Measurements from ENCODE around the gene SAFB. TPM values are rescaled to one million over a fixed set of nuclear protein-coding genes. Genes with fewer than 3 reads are reported as not detected.

SAFB gene
- polyA plus RNA-seq, 1 of the 3 experiments (the other 2 are of a cell fraction), result 90.0 TPM

DNA sequence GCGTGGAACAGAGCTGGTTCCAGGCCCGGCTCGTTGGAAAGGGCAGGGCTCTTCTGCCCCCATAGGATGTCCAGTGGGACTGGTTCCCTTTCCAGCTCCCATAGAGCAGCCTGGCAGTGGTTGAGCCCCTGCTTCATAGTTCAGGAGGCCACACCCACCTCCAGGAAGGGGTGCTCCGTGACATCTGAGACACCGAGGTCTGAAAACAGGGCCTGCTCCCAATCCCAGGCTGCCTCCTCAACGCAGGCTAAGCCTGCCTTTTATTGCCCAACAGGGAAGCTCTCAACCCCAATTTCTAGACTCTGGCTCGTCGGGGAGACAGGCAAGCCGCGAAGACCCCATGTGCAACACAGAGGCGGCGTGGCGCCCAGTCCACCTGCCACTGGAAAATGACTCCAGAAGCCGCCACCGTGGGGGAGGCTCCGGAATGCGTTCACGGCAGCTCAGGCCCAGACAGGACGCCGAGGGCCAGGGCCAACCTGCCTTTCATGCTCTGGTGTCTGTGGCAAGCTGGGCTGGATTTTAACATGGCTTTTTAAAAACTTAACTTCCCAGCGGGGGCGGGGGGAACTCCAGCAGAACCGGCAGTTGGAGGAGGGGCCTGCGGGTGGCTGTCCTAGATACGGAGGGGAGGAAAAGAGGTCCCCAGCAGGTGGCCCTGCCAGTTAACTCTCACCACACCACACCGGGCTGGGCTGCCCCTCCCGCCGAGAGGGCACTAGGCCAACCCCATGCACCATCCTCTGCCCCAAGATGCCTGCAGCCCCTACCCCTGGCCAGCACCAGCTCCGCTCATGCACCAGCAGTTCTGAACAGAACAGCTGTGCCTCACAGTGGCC, 37.2 kb upstream of the SAFB start:
- TF ChIP-seq, protein P1, sequence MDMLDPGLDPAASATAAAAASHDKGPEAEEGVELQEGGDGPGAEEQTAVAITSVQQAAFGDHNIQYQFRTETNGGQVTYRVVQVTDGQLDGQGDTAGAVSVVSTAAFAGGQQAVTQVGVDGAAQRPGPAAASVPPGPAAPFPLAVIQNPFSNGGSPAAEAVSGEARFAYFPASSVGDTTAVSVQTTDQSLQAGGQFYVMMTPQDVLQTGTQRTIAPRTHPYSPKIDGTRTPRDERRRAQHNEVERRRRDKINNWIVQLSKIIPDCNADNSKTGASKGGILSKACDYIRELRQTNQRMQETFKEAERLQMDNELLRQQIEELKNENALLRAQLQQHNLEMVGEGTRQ (IDR thresholded peaks at IDR 0.05; ENCODE audit: borderline replicate concordance, low read depth, low read length), result no peak
- TF ChIP-seq GABPA (IDR thresholded peaks at IDR 0.05; ENCODE audit: low read depth), result no peak
- no peak for TF ChIP-seq SIN3A (IDR thresholded peaks at IDR 0.05; ENCODE audit: borderline replicate concordance, low read depth, low read length)
- TF ChIP-seq TCF12 (IDR thresholded peaks at IDR 0.05), result no peak
- no peak for TF ChIP-seq YY1 (IDR thresholded peaks at IDR 0.05; ENCODE audit: low read depth)
- no peak for TF ChIP-seq PBX3 (IDR thresholded peaks at IDR 0.05)
- no peak for TF ChIP-seq IRF3 (IDR thresholded peaks at IDR 0.05; ENCODE audit: low read depth, low read length)
- TF ChIP-seq CHD2 (IDR thresholded peaks at IDR 0.05; ENCODE audit: low read length, partially characterized antibody), result no peak
- Histone ChIP-seq H3F3A (replicated peaks; ENCODE audit: insufficient read depth) (no peaks in the 10 kb centered on the region), H3K79me2 (ENCODE audit: insufficient read depth) (no peaks in the 10 kb centered on the region), H3K27me3 (ENCODE audit: insufficient read depth) (no peaks in the 10 kb centered on the region), H3K9ac (no peak overlapping the region), H3K27ac (ENCODE audit: low read depth in 2 of 2, low read length in 1 of 2) (no peak overlapping the region; a peak in 1 of 4 replicates), H3K4me3 (ENCODE audit: low read depth in 2 of 2, low read length in 1 of 2) (no peak overlapping the region), H3K4me1 (ENCODE audit: control insufficient read depth in 1 of 2, insufficient read depth in 2 of 2, low read depth in 1 of 2, low read length in 1 of 2) (no peaks in the 10 kb centered on the region; a peak in 1 of 4 replicates), H2AFZ (ENCODE audit: low read depth) (no peak overlapping the region), H3K4me2 (no peak overlapping the region), H3K9me3 (no peaks in the 10 kb centered on the region), H3K36me3 (replicated peaks in 1 of 2; ENCODE audit: control insufficient read depth in 1 of 2, insufficient read depth in 2 of 2, low read length in 1 of 2) (peaks cover 0 to 46% of the 10 kb centered on the region in 2 experiments), H4K20me1 (ENCODE audit: insufficient read depth) (no peaks in the 10 kb centered on the region), H3K9me2 (no peaks in the 10 kb centered on the region)
- ChIA-PET POLR2A (no interaction called here), CTCF (interaction anchor here (1.0 kb wide), 1 partner anchor 537 kb away, joined by 3 read pairs; no protein-coding TSS in a partner anchor)
- DNase-seq, result peak; percentile 52
- 87% methylated on average over 17 of the region's 29 CpGs for WGBS (ENCODE audit: low lambda C conversion rate)

DNA sequence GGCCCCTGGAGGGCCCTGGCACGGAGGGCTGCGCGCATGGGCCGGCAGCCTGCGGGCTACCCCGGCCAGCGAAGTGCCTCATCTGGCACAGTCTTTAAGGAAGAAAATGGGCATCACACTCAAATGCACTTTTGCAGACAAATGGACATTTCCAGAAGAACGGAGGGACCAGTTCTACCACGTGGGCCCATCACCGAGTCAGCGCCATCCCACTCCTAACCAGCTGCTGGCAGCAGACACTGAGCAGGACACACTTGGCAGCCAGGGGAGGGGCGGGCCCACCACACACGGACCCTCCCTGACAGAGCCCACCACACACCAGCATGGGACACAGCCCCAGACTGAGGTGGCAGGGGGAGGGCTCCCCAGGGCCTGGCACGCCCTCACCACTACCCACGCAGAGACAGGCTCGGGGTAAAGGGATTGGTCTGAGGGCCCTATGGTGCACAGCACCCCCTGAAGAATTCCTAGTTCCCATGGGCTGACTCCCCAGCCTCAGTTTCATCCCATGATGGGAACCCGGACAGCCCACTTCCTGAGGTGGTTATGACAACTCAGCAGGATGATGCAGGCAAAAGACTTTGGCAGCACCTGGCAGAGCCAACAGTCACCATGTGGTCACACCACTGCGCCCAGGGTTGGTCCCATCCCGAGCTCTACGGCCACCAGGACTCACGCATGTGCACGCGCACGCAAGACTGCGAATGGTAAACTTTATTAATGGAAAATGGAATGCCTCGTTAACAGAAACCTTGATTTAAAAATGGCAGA, 36.4 kb upstream of the SAFB start:
- Histone ChIP-seq H3K4me1 (ENCODE audit: control insufficient read depth in 1 of 2, insufficient read depth in 2 of 2, low read depth in 1 of 2, low read length in 1 of 2) (no peaks in the 10 kb centered on the region; a peak in 1 of 4 replicates), H3K79me2 (ENCODE audit: insufficient read depth) (no peaks in the 10 kb centered on the region), H4K20me1 (ENCODE audit: insufficient read depth) (no peaks in the 10 kb centered on the region), H3K27ac (ENCODE audit: low read depth in 2 of 2, low read length in 1 of 2) (no peak overlapping the region; a peak in 1 of 4 replicates), H3K27me3 (ENCODE audit: insufficient read depth) (no peaks in the 10 kb centered on the region), H3K9me3 (no peaks in the 10 kb centered on the region), H2AFZ (ENCODE audit: low read depth) (no peak overlapping the region), H3K4me2 (no peak overlapping the region), H3F3A (replicated peaks; ENCODE audit: insufficient read depth) (no peaks in the 10 kb centered on the region), H3K36me3 (replicated peaks in 1 of 2; ENCODE audit: control insufficient read depth in 1 of 2, insufficient read depth in 2 of 2, low read length in 1 of 2) (peaks cover 0 to 51% of the 10 kb centered on the region in 2 experiments), H3K9ac (no peak overlapping the region), H3K9me2 (no peaks in the 10 kb centered on the region), H3K4me3 (ENCODE audit: low read depth in 2 of 2, low read length in 1 of 2) (no peak overlapping the region)
- CTCF ChIA-PET, result no interaction called here
- DNase-seq, result no peak
- POLR2A ChIA-PET, result no interaction called here
- TF ChIP-seq TEAD4 (IDR thresholded peaks at IDR 0.05; ENCODE audit: borderline replicate concordance, insufficient read depth) (no peak), FOXJ3 (CRISPR knock-in tag; IDR thresholded peaks at IDR 0.05) (no peak), GATA2 (CRISPR knock-in tag; IDR thresholded peaks at IDR 0.05) (no peak), NFIC (IDR thresholded peaks at IDR 0.05; ENCODE audit: borderline replicate concordance) (no peak), RXRA (IDR thresholded peaks at IDR 0.05; ENCODE audit: borderline replicate concordance, low read depth) (no peak), ZBTB33 (IDR thresholded peaks at IDR 0.05; ENCODE audit: borderline replicate concordance, low read depth) (no peak), MEF2A (IDR thresholded peaks at IDR 0.05; ENCODE audit: borderline replicate concordance, low read depth) (no peak)
- TF ChIP-seq, protein P2, sequence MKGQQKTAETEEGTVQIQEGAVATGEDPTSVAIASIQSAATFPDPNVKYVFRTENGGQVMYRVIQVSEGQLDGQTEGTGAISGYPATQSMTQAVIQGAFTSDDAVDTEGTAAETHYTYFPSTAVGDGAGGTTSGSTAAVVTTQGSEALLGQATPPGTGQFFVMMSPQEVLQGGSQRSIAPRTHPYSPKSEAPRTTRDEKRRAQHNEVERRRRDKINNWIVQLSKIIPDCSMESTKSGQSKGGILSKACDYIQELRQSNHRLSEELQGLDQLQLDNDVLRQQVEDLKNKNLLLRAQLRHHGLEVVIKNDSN (IDR thresholded peaks at IDR 0.05; ENCODE audit: borderline replicate concordance, low read depth), result no peak
- WGBS (ENCODE audit: low lambda C conversion rate), result 96% methylated on average over 17 of the region's 26 CpGs
